Nephron progenitor cell (in vitro differentiated cells): Measurements from ENCODE around the gene RUNX2.

ENCODE experiments used
- DNase-seq: peaks from one replicate; pipeline ENCODE4 v3.0.0; 2021
- H3K27ac Mint-ChIP-seq: 2 replicates; pipeline ENCODE4 v1.8.0; 2021; ENCODE audit warnings: mild to moderate bottlenecking, moderate library complexity, mixed read lengths
- H3K27me3 Mint-ChIP-seq: 2 replicates; pipeline ENCODE4 v1.8.0; 2021; ENCODE audit warnings: mild to moderate bottlenecking, low read depth, mixed read lengths; ENCODE audit not compliant: poor library complexity
- H3K36me3 Mint-ChIP-seq: 2 replicates; pipeline ENCODE4 v1.8.0; 2021; ENCODE audit warnings: low read depth, mixed read lengths
- H3K4me1 Mint-ChIP-seq: 2 replicates; pipeline ENCODE4 v1.8.0; 2021; ENCODE audit warnings: mixed read lengths
- H3K4me3 Mint-ChIP-seq: 2 replicates; pipeline ENCODE4 v1.8.0; 2021; ENCODE audit warnings: mild to moderate bottlenecking, moderate library complexity, mixed read lengths
- H3K9me3 Mint-ChIP-seq: 2 replicates; pipeline ENCODE4 v1.8.0; 2021; ENCODE audit warnings: mild to moderate bottlenecking, moderate library complexity, mixed read lengths
- TF ChIP-seq, protein P1 (sequence below): fragments of 200-600 bp; sonication (generic); IDR thresholded peaks from 2 replicates; pipeline ENCODE4 v1.5.0; 2021; ENCODE audit warnings: antibody characterized with exemption

Gene RUNX2

DNA sequence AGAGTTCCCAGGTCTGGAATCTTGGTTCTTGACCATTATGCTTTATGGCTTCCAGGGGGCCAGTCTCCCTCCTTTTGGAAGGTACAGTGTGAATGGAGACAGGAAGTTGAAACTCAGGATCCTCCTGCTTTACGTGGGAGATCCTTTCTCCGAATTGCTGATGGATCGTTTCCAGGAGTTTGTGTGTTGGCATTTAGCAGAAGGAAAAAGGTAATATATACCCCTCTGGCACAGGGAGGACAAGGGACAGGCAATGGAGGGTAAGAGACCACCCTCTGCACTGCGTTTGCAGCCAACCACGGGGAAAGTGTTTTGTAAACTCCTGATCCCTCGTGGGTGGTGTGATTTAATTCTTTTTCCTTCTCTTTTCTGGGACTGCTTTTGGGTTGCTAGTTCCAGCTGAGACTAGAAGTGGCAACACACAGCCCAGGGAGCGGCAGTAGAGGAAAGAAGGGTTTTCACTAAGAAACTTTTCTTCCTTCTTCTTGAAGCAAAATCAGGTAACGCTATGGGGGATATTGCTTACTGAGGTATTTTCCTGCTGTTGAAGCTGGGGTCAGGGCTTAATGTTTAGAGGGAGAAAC is 307.2 kb downstream of the RUNX2 start:
- TF ChIP-seq, protein P1, sequence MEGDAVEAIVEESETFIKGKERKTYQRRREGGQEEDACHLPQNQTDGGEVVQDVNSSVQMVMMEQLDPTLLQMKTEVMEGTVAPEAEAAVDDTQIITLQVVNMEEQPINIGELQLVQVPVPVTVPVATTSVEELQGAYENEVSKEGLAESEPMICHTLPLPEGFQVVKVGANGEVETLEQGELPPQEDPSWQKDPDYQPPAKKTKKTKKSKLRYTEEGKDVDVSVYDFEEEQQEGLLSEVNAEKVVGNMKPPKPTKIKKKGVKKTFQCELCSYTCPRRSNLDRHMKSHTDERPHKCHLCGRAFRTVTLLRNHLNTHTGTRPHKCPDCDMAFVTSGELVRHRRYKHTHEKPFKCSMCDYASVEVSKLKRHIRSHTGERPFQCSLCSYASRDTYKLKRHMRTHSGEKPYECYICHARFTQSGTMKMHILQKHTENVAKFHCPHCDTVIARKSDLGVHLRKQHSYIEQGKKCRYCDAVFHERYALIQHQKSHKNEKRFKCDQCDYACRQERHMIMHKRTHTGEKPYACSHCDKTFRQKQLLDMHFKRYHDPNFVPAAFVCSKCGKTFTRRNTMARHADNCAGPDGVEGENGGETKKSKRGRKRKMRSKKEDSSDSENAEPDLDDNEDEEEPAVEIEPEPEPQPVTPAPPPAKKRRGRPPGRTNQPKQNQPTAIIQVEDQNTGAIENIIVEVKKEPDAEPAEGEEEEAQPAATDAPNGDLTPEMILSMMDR = no peak
- Mint-ChIP-seq H3K4me1 (peaks cover 41% of the 10 kb centered on the region), H3K27me3 (no peaks in the 10 kb centered on the region), H3K27ac (peak overlapping the region; percentile 75), H3K36me3 (no peaks in the 10 kb centered on the region), H3K9me3 (no peaks in the 10 kb centered on the region), H3K4me3 (no peak overlapping the region)
- DNase-seq = no peak

DNA sequence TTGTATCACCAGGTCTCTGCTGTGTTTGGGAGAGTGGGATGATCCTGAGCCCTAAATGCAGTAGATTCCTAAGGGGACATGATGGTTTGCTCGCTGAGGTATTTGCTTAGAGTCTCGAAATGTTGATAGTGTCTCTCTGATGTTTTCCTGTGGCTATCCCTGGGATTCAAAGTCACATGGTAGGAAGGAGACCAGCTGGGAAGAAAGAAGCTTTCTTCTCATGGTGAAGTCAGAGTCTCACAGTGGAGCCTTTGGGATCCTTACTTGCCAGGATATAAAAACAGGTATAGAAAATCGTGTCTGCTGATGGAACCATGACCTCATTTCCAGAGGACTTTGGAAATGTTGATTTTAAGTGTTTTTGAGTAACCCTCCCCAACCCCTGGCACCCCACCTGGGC is 308.9 kb downstream of the RUNX2 start:
- Mint-ChIP-seq H3K27ac (no peak overlapping the region), H3K4me3 (no peak overlapping the region), H3K27me3 (no peaks in the 10 kb centered on the region), H3K36me3 (no peaks in the 10 kb centered on the region), H3K9me3 (no peaks in the 10 kb centered on the region), H3K4me1 (peaks cover 56% of the 10 kb centered on the region)
- no peak for DNase-seq
- TF ChIP-seq, protein P1 = no peak

DNA sequence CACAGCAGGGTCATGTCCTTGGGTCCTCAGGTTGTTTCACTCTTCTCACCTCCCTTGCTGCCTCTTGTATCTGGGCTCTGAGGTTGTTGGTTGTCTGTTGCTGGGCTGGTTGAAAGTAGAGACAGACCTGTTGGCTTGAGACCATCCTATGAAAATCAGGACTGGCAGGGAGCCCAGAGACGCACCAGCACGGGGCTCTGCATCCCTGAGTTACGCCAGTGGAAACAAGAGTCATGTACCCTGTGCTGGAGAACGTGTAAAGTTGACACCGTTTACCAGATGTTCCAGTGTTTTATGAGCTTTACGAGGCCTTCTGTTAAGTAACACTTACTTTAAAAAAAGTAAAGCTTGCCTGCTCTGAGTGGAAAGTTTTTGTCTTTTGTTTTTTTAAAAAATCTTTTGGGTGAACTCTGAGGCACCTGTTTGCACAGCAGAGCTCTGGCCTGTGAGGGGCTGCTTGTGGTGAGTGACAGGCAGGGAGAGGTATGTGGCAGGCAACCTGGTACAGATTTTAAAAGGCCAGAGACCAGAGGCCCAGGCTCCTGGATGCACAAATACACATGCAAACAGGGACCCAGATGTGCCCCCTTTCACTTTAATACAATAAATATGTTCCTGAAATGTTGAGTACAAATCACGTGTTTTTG is 309.6 kb downstream of the RUNX2 start:
- H3K27me3 Mint-ChIP-seq = no peaks in the 10 kb centered on the region
- H3K36me3 Mint-ChIP-seq = no peaks in the 10 kb centered on the region
- no peak overlapping the region for H3K27ac Mint-ChIP-seq
- H3K4me1 Mint-ChIP-seq = peaks cover 53% of the 10 kb centered on the region
- no peak for DNase-seq
- H3K4me3 Mint-ChIP-seq = no peak overlapping the region
- H3K9me3 Mint-ChIP-seq = no peaks in the 10 kb centered on the region
- TF ChIP-seq, protein P1 = no peak

DNA sequence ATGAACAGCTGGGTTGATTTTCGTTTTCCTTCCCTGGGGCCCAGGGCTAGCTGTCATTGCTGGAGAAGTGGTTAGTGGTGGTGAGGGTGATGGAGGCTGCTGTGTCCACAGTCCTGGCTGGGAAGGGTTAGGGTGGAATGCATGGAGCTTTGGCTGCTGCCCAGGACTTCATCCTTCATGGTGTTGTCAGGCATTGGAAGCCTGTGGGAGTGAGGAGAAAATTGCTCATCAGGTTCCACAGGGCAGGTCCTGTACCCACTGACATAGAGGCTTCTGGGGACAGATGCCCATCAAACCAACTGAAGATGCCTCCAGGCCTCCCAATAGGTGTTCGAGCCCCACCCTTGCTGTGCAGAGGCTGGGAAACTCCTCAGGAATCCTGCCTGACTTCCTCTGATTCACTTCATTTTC is 312.0 kb downstream of the RUNX2 start:
- no peak for DNase-seq
- Mint-ChIP-seq H3K36me3 (no peaks in the 10 kb centered on the region), H3K9me3 (no peaks in the 10 kb centered on the region), H3K4me1 (peaks cover 55% of the 10 kb centered on the region), H3K4me3 (no peak overlapping the region), H3K27me3 (peaks cover 5% of the 10 kb centered on the region), H3K27ac (no peak overlapping the region)
- TF ChIP-seq, protein P1 = no peak

DNA sequence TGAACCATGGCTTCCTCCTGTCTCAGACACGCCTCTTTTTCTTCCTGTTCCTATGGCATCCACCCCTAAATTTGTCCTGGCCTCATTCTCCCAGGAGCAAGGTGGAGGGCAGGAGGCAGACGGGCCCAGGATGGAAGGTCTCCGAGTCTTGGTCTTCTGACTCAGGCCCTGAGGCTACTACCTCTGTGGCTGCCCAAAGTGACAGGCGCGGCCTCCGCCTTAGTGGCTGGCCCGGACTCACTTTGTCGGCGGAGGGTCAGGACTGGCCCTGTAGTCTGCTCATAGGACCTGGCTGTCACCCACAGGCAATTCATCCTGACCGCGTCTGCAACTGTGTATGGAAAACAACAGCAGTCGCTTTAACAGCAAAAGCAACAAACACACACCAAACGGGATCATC is 312.7 kb downstream of the RUNX2 start:
- Mint-ChIP-seq H3K9me3 (no peaks in the 10 kb centered on the region), H3K4me1 (peaks cover 47% of the 10 kb centered on the region), H3K27ac (peak overlapping the region; percentile 43), H3K27me3 (peaks cover 5% of the 10 kb centered on the region), H3K36me3 (no peaks in the 10 kb centered on the region), H3K4me3 (no peak overlapping the region)
- DNase-seq = no peak
- TF ChIP-seq, protein P1 = no peak
